K562 (cell line): ENCODE measurements around the gene MLLT6. TPM values are rescaled to one million over a fixed set of nuclear protein-coding genes. Genes with fewer than 3 reads are reported as not detected.
A peak's percentile ranks its signal among the peaks of the same experiment; 100 is the strongest.

Source experiments
- ASH1L ChIP-seq: fragments of 450-650 bp; IDR thresholded peaks from 2 replicates; pipeline ENCODE4 v1.6.1; 2018; ENCODE audit warnings: borderline replicate concordance, mild to moderate bottlenecking, low read depth; ENCODE audit not compliant: partially characterized antibody
- CEBPG ChIP-seq, 3 experiments: fragments of 200-800 bp in 1 of 3; sonication (Bioruptor generic) in 1 of 3; sonication (generic) in 1 of 3; formaldehyde crosslinking in 1 of 3; IDR thresholded peaks in 2 of 3; conservative IDR thresholded peaks in 1 of 3; 2 replicates each; pipeline versions ENCODE4 v1.6.1 to v1.8.0; 2016 to 2022; ENCODE audit warnings: missing compliant biosample characterization in 2 of 3, missing genetic modification characterization in 2 of 3, mild to moderate bottlenecking in 1 of 3, missing genetic modification reagents in 1 of 3
- CREB3 ChIP-seq: fragments of 450-650 bp; conservative IDR thresholded peaks from 2 replicates; pipeline ENCODE4 v1.6.1; 2016; ENCODE audit warnings: missing genetic modification characterization, low read depth, mild to moderate bottlenecking, missing compliant biosample characterization, moderate library complexity
- DACH1 ChIP-seq: fragments of 450-650 bp; IDR thresholded peaks from 2 replicates; pipeline ENCODE4 v1.6.1; 2018; ENCODE audit not compliant: partially characterized antibody
- ELK3 ChIP-seq: fragments of 450-650 bp; formaldehyde crosslinking; IDR thresholded peaks from 2 replicates; pipeline ENCODE4 v1.4.0; 2020; ENCODE audit warnings: mild to moderate bottlenecking
- FOXK2 ChIP-seq, 2 experiments: fragments of 450-650 bp; IDR thresholded peaks in 1 of 2; conservative IDR thresholded peaks in 1 of 2; 2 replicates each; pipeline ENCODE4 v1.6.1; 2016; ENCODE audit warnings: low read depth in 2 of 2, mild to moderate bottlenecking in 1 of 2
- HMGXB4 ChIP-seq: sonication (generic); formaldehyde crosslinking; IDR thresholded peaks from 2 replicates; pipeline ENCODE4 v1.8.1; 2023; ENCODE audit warnings: mild to moderate bottlenecking, missing genetic modification reagents
- KHSRP ChIP-seq: fragments of 450-650 bp; IDR thresholded peaks from 2 replicates; pipeline ENCODE4 v1.6.1; 2017
- MAFG ChIP-seq: fragments of 450-650 bp; conservative IDR thresholded peaks from 2 replicates; pipeline ENCODE4 v1.6.1; 2016; ENCODE audit warnings: missing genetic modification characterization, missing compliant biosample characterization
- MLX ChIP-seq, 2 experiments: fragments of 450-650 bp in 1 of 2; sonication (generic) in 1 of 2; formaldehyde crosslinking; conservative IDR thresholded peaks; 2 replicates each; pipeline versions ENCODE4 v1.4.0 to v1.8.1; 2020 to 2022; ENCODE audit warnings: mild to moderate bottlenecking in 1 of 2, missing genetic modification reagents in 1 of 2
- POLR2A ChIP-seq: fragments of 450-650 bp; conservative IDR thresholded peaks from 2 replicates; pipeline ENCODE4 v1.6.1; 2016
- SAP30 ChIP-seq: fragments of 200-600 bp; sonication (generic); IDR thresholded peaks from 2 replicates; pipeline ENCODE4 v1.6.1; 2012; ENCODE audit warnings: borderline replicate concordance, low read depth, mild to moderate bottlenecking, moderate library complexity, low read length, control low read depth, inconsistent platforms; ENCODE audit not compliant: insufficient read depth, poor library complexity, severe bottlenecking
- SIN3A ChIP-seq, 2 experiments: fragments of 150-350 bp in 1 of 2; IDR thresholded peaks; 2 replicates each; pipeline ENCODE4 v1.6.1; 2011 to 2016; ENCODE audit warnings: borderline replicate concordance in 2 of 2, low read depth in 2 of 2, low read length in 2 of 2, mild to moderate bottlenecking in 2 of 2, moderate library complexity in 2 of 2; ENCODE audit not compliant: control insufficient read depth in 1 of 2
- SMAD3 ChIP-seq: fragments of 450-650 bp; formaldehyde crosslinking; conservative IDR thresholded peaks from 2 replicates; pipeline ENCODE4 v1.4.0; 2020; ENCODE audit warnings: mild to moderate bottlenecking
- ZC3H8 ChIP-seq: fragments of 450-650 bp; IDR thresholded peaks from 2 replicates; pipeline ENCODE4 v1.6.1; 2017
- ZNF589 ChIP-seq: fragments of 200-800 bp; sonication (Bioruptor generic); IDR thresholded peaks from 2 replicates; pipeline ENCODE4 v1.6.1; 2016; ENCODE audit warnings: low read depth, missing genetic modification characterization, missing compliant biosample characterization
- polyA plus RNA-seq, 8 experiments: library from polyadenylated mRNA; depleted of rRNA in 4 of 8; stranded (reverse) in 5 of 8; unstranded in 3 of 8; fragments of >200 nt; fragmentation: Nextera tagmentation in 2 of 8; fragmentation: Illumina TruSeq in 1 of 8; extraction: Ambion mirVana in 2 of 8; extraction: Trizol in 1 of 8; gene quantifications; 2 replicates each; pipeline versions ENCODE4 v1.2.1 to v1.2.3, GENCODE V29; 2011 to 2014; ENCODE audit warnings: inconsistent platforms in 1 of 8, missing spikeins in 1 of 8
- total RNA-seq, 7 experiments: library from RNA; depleted of rRNA in 6 of 7; stranded (reverse); fragments of >200 nt in 6 of 7; fragmentation: Illumina TruSeq in 2 of 7; extraction: Trizol in 2 of 7; gene quantifications; 2 replicates each; pipeline versions ENCODE4 v1.2.1 to v1.2.3, GENCODE V29; 2011 to 2021; ENCODE audit warnings: low replicate concordance in 1 of 7

MLLT6 gene
- total and polyA plus RNA-seq, 9 of the 15 experiments (the other 6 are each of a cell fraction or from before 2014, with no cell fraction given) = 3.1 to 71.7 (median 30.0) TPM

- TF ChIP-seq CEBPG (CRISPR knock-in tag; IDR thresholded peaks at IDR 0.05) (0 out of 2 replicates have a peak, but pooled peaks have one; percentile 22), CEBPG (tag; conservative IDR thresholded peaks at IDR 0.05 in 1 of 2, IDR thresholded peaks at IDR 0.05 in 1 of 2) (no peak), ASH1L (no peak), POLR2A (peak; percentile 65), CREB3 (tag) (no peak), SMAD3 (CRISPR knock-in tag) (no peak), ZNF589 (CRISPR knock-in tag) (no peak), SAP30 (peak; percentile 34), MAFG (tag) (no peak), KHSRP (no peak), DACH1 (no peak), ZC3H8 (no peak), FOXK2 (conservative IDR thresholded peaks at IDR 0.05 in 1 of 2, IDR thresholded peaks at IDR 0.05 in 1 of 2; ENCODE audit: low read depth in 2 of 2) (no peak; a peak in 1 of 4 replicates), ELK3 (CRISPR knock-in tag) (no peak), MLX (CRISPR knock-in tag; conservative IDR thresholded peaks at IDR 0.05) (no peak), HMGXB4 (CRISPR knock-in tag) (no peak), SIN3A (IDR thresholded peaks at IDR 0.05; ENCODE audit: borderline replicate concordance in 2 of 2, control insufficient read depth in 1 of 2, low read depth in 2 of 2, low read length in 2 of 2) (peak in 1 of 2 experiments; percentile 92; a peak in 1 of 4 replicates)
Measured at GRCh38 chr17:38674749-38675615, 30.1 kb upstream of the MLLT6 start, which contains the start of gene EPOP (continued).
